GM12878 (cell line): ENCODE results near the gene RNF149. TPM values are rescaled to one million over a fixed set of nuclear protein-coding genes. Genes with fewer than 3 reads are reported as not detected.

Experiments used
- ATAC-seq: fragments of 200-7000 bp; cut with Tn5 transposase; 3 replicates; pipeline ENCODE4 v1.9.1; 2020; ENCODE audit warnings: mild to moderate bottlenecking, moderate library complexity
- BruUV-seq: library from RNA; stranded (reverse); fragments of 400-500 nt; replicated peaks from 2 replicates; lab custom pipeline; 2021; lab: Mats Ljungman, UMichigan
- CTCF ChIA-PET: fragments of 300-600 bp; sonication (Branson Sonifier 250); formaldehyde crosslinking; extraction: SDS; loops from one replicate; lab custom pipeline; 2021; ENCODE audit warnings: inconsistent platforms; lab: Yijun Ruan, JAX
- POLR2A ChIA-PET: fragments of 350-600 bp; formaldehyde crosslinking; extraction: SDS; loops from one replicate; lab custom pipeline; 2021; ENCODE audit warnings: inconsistent platforms; lab: Charles Lee
- RAD21 ChIA-PET: fragments of 300-600 bp; sonication (Branson Sonifier 250); formaldehyde crosslinking; loops from one replicate; lab custom pipeline; 2023; ENCODE audit warnings: antibody characterized with exemption; ENCODE audit not compliant: unreplicated experiment; lab: Charles Lee
- SMC1A ChIA-PET: fragments of 300-600 bp; sonication (Branson Sonifier 250); formaldehyde crosslinking; loops from one replicate; lab custom pipeline; 2023; ENCODE audit not compliant: unreplicated experiment, uncharacterized antibody; lab: Charles Lee
- DNase-seq: peaks from one replicate; pipeline ENCODE4 v3.0.0-alpha.2; 2011; ENCODE audit warnings: low read depth, low spot score
- FAIRE-seq: peaks from 3 replicates; lab custom pipeline; 2011; peaks lifted over from hg19 to GRCh38; lab: Jason Lieb, UNC
- H2AFZ ChIP-seq: 2 replicates; pipeline ENCODE4 v1.6.0; 2011; ENCODE audit warnings: low read depth, low read length, control low read depth; ENCODE audit not compliant: control insufficient read depth
- H3K27ac ChIP-seq: 2 replicates; pipeline ENCODE4 v1.5.1; 2011; ENCODE audit warnings: control low read depth; ENCODE audit not compliant: control insufficient read depth, insufficient read depth
- H3K27me3 ChIP-seq, 2 experiments: replicated peaks in 1 of 2; 2 replicates each; pipeline versions ENCODE4 v1.6.0 to v1.6.1; 2011; ENCODE audit warnings: low read length in 1 of 2; ENCODE audit not compliant: control insufficient read depth in 2 of 2, insufficient read depth in 2 of 2
- H3K36me3 ChIP-seq, 2 experiments: 2 replicates each; pipeline ENCODE4 v1.5.1; 2011; ENCODE audit warnings: low read length in 1 of 2; ENCODE audit not compliant: control insufficient read depth in 2 of 2, insufficient read depth in 2 of 2
- H3K4me1 ChIP-seq: 2 replicates; pipeline ENCODE4 v1.6.1; 2011; ENCODE audit warnings: mild to moderate bottlenecking, low read length, moderate library complexity, mixed read lengths; ENCODE audit not compliant: control insufficient read depth, insufficient read depth
- H3K4me2 ChIP-seq: 2 replicates; pipeline ENCODE4 v1.6.0; 2011; ENCODE audit warnings: control low read depth; ENCODE audit not compliant: control insufficient read depth, insufficient read depth
- H3K4me3 ChIP-seq: fragments of 200-600 bp; sonication (generic); 2 replicates; pipeline ENCODE4 v1.5.1; 2016
- H3K79me2 ChIP-seq: 2 replicates; pipeline ENCODE4 v1.6.0; 2011; ENCODE audit warnings: low read length; ENCODE audit not compliant: control insufficient read depth, insufficient read depth
- H3K9ac ChIP-seq: 2 replicates; pipeline ENCODE4 v1.8.0; 2011; ENCODE audit warnings: low read length, control low read depth, mixed read lengths; ENCODE audit not compliant: control insufficient read depth, insufficient read depth
- H3K9me3 ChIP-seq: replicated peaks from 3 replicates; pipeline ENCODE4 v1.5.1; 2011; ENCODE audit warnings: mild to moderate bottlenecking, low read length; ENCODE audit not compliant: control insufficient read depth, insufficient read depth
- H4K20me1 ChIP-seq: 2 replicates; pipeline ENCODE4 v1.6.0; 2011; ENCODE audit not compliant: control insufficient read depth, insufficient read depth
- ASH2L ChIP-seq: fragments of 300-600, 200-600 bp; sonication (generic); IDR thresholded peaks from 2 replicates; pipeline ENCODE4 v1.6.1; 2017; ENCODE audit warnings: low read depth, mild to moderate bottlenecking, borderline replicate concordance
- BCLAF1 ChIP-seq: fragments of 450-650 bp; IDR thresholded peaks from 2 replicates; pipeline ENCODE4 v1.6.1; 2017; ENCODE audit warnings: antibody characterized with exemption, mild to moderate bottlenecking, moderate library complexity
- BHLHE40 ChIP-seq, 2 experiments: fragments of 450-650 bp in 1 of 2; IDR thresholded peaks; 2 replicates each; pipeline ENCODE4 v1.6.1; 2011 to 2017; ENCODE audit warnings: low read depth in 2 of 2, borderline replicate concordance in 1 of 2, improper control_type of control experiment in 1 of 2, low read length in 1 of 2, mild to moderate bottlenecking in 1 of 2
- CREB1 ChIP-seq: IDR thresholded peaks from 2 replicates; pipeline ENCODE4 v1.6.1; 2012; ENCODE audit warnings: low read depth, mild to moderate bottlenecking, inconsistent platforms
- EP300 ChIP-seq, 2 experiments: fragments of 150-350 bp in 1 of 2; IDR thresholded peaks; 2 replicates each; pipeline ENCODE4 v1.6.1; 2011 to 2012; ENCODE audit warnings: low read depth in 2 of 2, low read length in 2 of 2, borderline replicate concordance in 1 of 2, improper control_type of control experiment in 1 of 2, inconsistent platforms in 1 of 2; ENCODE audit not compliant: control insufficient read depth in 1 of 2
- EZH2 ChIP-seq: IDR thresholded peaks from 2 replicates; pipeline ENCODE4 v1.6.1; 2012; ENCODE audit warnings: low read depth, mild to moderate bottlenecking, control low read depth, inconsistent platforms, low read length, borderline replicate concordance; ENCODE audit not compliant: control insufficient read depth
- FOS ChIP-seq: IDR thresholded peaks from 3 replicates; pipeline ENCODE4 v1.6.1; 2011; ENCODE audit warnings: borderline replicate concordance; ENCODE audit not compliant: insufficient read length; ENCODE audit errors: extremely low read depth
- GABPA ChIP-seq: IDR thresholded peaks from 2 replicates; pipeline ENCODE4 v1.6.1; 2014; ENCODE audit warnings: antibody characterized with exemption, low read depth, mild to moderate bottlenecking, inconsistent platforms
- IKZF1 ChIP-seq: fragments of 450-650 bp; conservative IDR thresholded peaks from 2 replicates; pipeline ENCODE4 v1.6.1; 2017; ENCODE audit warnings: antibody characterized with exemption, mild to moderate bottlenecking
- JUNB ChIP-seq: IDR thresholded peaks from 2 replicates; pipeline ENCODE4 v1.6.1; 2016; ENCODE audit warnings: antibody characterized with exemption, mild to moderate bottlenecking
- MEF2B ChIP-seq: fragments of 450-650 bp; IDR thresholded peaks from 2 replicates; pipeline ENCODE4 v1.6.1; 2018; ENCODE audit warnings: mild to moderate bottlenecking, moderate library complexity; ENCODE audit not compliant: partially characterized antibody, poor library complexity, severe bottlenecking
- MYC ChIP-seq: IDR thresholded peaks from 2 replicates; pipeline ENCODE4 v1.6.1; 2011; ENCODE audit warnings: mild to moderate bottlenecking, low read length, moderate library complexity, inconsistent platforms; ENCODE audit not compliant: insufficient read depth, insufficient replicate concordance, insufficient read length, severe bottlenecking
- NFIC ChIP-seq: IDR thresholded peaks from 2 replicates; pipeline ENCODE4 v1.6.1; 2012; ENCODE audit warnings: low read depth, mild to moderate bottlenecking, inconsistent platforms, low read length, moderate library complexity
- NFYB ChIP-seq: IDR thresholded peaks from 2 replicates; pipeline ENCODE4 v1.6.1; 2011; ENCODE audit warnings: low read depth, mild to moderate bottlenecking, low read length, improper control_type of control experiment, moderate library complexity; ENCODE audit not compliant: insufficient read depth
- RBBP5 ChIP-seq: fragments of 200-600 bp; sonication (generic); conservative IDR thresholded peaks from 2 replicates; pipeline ENCODE4 v1.6.1; 2016
- RFX5 ChIP-seq: IDR thresholded peaks from 2 replicates; pipeline ENCODE4 v1.6.1; 2011; ENCODE audit warnings: low read depth, low read length, improper control_type of control experiment
- SPI1 ChIP-seq: IDR thresholded peaks from 2 replicates; pipeline ENCODE4 v1.6.1; 2011; ENCODE audit warnings: low read depth, mild to moderate bottlenecking, low read length, moderate library complexity, borderline replicate concordance; ENCODE audit not compliant: insufficient read depth
- STAT3 ChIP-seq: IDR thresholded peaks from 2 replicates; pipeline ENCODE4 v1.6.1; 2011; ENCODE audit warnings: low read depth, low read length, improper control_type of control experiment
- WGBS: methylation state at CpG from one replicate; pipeline ENCODE4 v1.1.6; 2016; ENCODE audit warnings: low lambda C conversion rate; ENCODE audit not compliant: insufficient replicate concordance, insufficient coverage; ENCODE audit errors: missing lambda C conversion rate; 5-methylcytosine and 5-hydroxymethylcytosine counted together
- in situ Hi-C: fragments of 300-500 bp; cut with MboI; formaldehyde crosslinking; loops from 9 replicates; pipeline ENCODE4 v1.14.3; 2018; ENCODE audit warnings: mixed read lengths
- intact Hi-C: fragments of 100-400 bp; cut with micrococcal nuclease; formaldehyde crosslinking; loops from one replicate; pipeline ENCODE4 v1.14.2; 2022; ENCODE audit not compliant: unreplicated experiment
- polyA plus RNA-seq, 11 experiments: library from polyadenylated mRNA; depleted of rRNA in 4 of 11; unstranded in 6 of 11; stranded (reverse) in 5 of 11; fragments of >200 nt; fragmentation: Nextera tagmentation in 4 of 11; fragmentation: Illumina TruSeq in 1 of 11; extraction: Ambion mirVana in 4 of 11; extraction: Trizol in 1 of 11; gene quantifications; 1 replicate in 1 of 11; 2 replicates in 10 of 11; pipeline versions ENCODE4 v1.2.1 to v1.2.3, GENCODE V29; 2011 to 2016; ENCODE audit warnings: inconsistent platforms in 2 of 11, missing spikeins in 2 of 11, low read depth in 1 of 11
- total RNA-seq, 4 experiments: library from RNA; depleted of rRNA in 3 of 4; stranded (reverse); fragments of >200 nt in 3 of 4; fragmentation: Illumina TruSeq in 1 of 4; extraction: Trizol in 1 of 4; gene quantifications; 2 replicates each; pipeline versions ENCODE4 v1.2.1 to v1.2.3, GENCODE V29; 2013 to 2021
- TF ChIP-seq, protein P1 (sequence below): IDR thresholded peaks from 2 replicates; pipeline ENCODE4 v1.6.1; 2011; ENCODE audit warnings: borderline replicate concordance, low read depth, mild to moderate bottlenecking, moderate library complexity, low read length; ENCODE audit not compliant: insufficient read depth, poor library complexity, severe bottlenecking

Gene RNF149
- total and polyA plus RNA-seq, 10 of the 15 experiments (the other 5 are each of a cell fraction or from before 2014, with no cell fraction given), result 5.2 to 38.4 (median 16.3) TPM

- in situ Hi-C loops, result no loop called here
- Histone ChIP-seq H3K9me3 (no peaks in the 10 kb centered on the region), H3K4me1 (no peaks in the 10 kb centered on the region), H4K20me1 (no peaks in the 10 kb centered on the region), H3K27ac (no peak overlapping the region), H3K36me3 (no peaks in the 10 kb centered on the region), H2AFZ (no peak overlapping the region), H3K4me2 (no peak overlapping the region), H3K27me3 (peaks cover 0 to 3% of the 10 kb centered on the region in 2 experiments; a peak in 2 of 4 replicates), H3K9ac (no peak overlapping the region)
- ATAC-seq, result no peak
- FAIRE-seq, result no peak
- intact Hi-C loops, result no loop called here
- BruUV-seq, result no TSS peak
- ChIA-PET POLR2A (no interaction called here), CTCF (interaction anchor here (1.5 kb wide), 1 partner anchor 10 kb away, joined by 7 read pairs; no protein-coding TSS in a partner anchor), RAD21 (no interaction called here)
- 24% methylated on average over 4 of the region's 4 CpGs for WGBS
- no peak for DNase-seq
- no peak for TF ChIP-seq FOS
- TF ChIP-seq ASH2L, result no peak
- TF ChIP-seq, protein P1, sequence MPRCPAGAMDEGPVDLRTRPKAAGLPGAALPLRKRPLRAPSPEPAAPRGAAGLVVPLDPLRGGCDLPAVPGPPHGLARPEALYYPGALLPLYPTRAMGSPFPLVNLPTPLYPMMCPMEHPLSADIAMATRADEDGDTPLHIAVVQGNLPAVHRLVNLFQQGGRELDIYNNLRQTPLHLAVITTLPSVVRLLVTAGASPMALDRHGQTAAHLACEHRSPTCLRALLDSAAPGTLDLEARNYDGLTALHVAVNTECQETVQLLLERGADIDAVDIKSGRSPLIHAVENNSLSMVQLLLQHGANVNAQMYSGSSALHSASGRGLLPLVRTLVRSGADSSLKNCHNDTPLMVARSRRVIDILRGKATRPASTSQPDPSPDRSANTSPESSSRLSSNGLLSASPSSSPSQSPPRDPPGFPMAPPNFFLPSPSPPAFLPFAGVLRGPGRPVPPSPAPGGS, result no peak
- no peak for TF ChIP-seq CREB1
- TF ChIP-seq JUNB, result no peak
- no peak for TF ChIP-seq BHLHE40 (IDR thresholded peaks at IDR 0.05; ENCODE audit: borderline replicate concordance in 1 of 2, low read depth in 2 of 2, low read length in 1 of 2)
- no peak for TF ChIP-seq NFYB
- no peak for TF ChIP-seq RBBP5
- TF ChIP-seq NFIC, result no peak
- TF ChIP-seq GABPA, result no peak
- no peak for TF ChIP-seq IKZF1
- TF ChIP-seq MEF2B, result no peak
- TF ChIP-seq STAT3, result no peak
- no peak for TF ChIP-seq MYC
- TF ChIP-seq EP300 (IDR thresholded peaks at IDR 0.05; ENCODE audit: borderline replicate concordance in 1 of 2, control insufficient read depth in 1 of 2, low read depth in 2 of 2, low read length in 2 of 2), result no peak
- no peak for TF ChIP-seq BCLAF1
- no peak for TF ChIP-seq SPI1
- TF ChIP-seq RFX5, result no peak
- no peak for TF ChIP-seq EZH2
- TF ChIP-seq, all 136 proteins: peak for 0
- SMC1A ChIA-PET, result no interaction called here
- H3K79me2 ChIP-seq, result no peaks in the 10 kb centered on the region
- no peak overlapping the region for H3K4me3 ChIP-seq
Observed at GRCh38 chr2:101339266-101339880, 30.9 kb upstream of the RNF149 start.
